ENCODE data around the gene PADI3. TPM values are rescaled to one million over a fixed set of nuclear protein-coding genes. Genes with fewer than 3 reads are reported as not detected.
A peak's percentile ranks its signal among the peaks of the same experiment; 100 is the strongest.

Gene PADI3
- total RNA-seq, 2 donors from 2014 or later, result not detected

DNA sequence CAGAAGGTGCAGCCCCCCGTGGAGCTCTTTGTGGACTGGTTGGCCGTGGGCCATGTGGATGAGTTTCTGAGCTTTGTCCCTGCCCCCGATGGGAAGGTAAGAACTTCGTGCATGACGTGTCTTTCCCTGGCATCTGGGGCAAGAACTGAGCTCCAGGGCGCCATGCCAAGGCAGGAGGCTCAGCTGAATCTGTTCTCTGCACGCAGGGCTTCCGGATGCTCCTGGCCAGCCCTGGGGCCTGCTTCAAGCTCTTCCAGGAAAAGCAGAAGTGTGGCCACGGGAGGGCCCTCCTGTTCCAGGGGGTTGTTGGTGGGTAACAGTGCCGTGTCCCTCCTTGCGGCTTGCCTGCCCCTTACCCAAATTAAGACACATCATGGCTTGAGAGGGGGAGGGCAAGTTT is 27.7 kb downstream of the PADI3 start:
- H3K4me1 ChIP-seq, result peaks cover 22% of the 10 kb centered on the region
- intact Hi-C loops (cut with DNase I), result no loop called here
- no peak for TF ChIP-seq POLR2A (IDR thresholded peaks at IDR 0.05)
- TF ChIP-seq, protein P1, sequence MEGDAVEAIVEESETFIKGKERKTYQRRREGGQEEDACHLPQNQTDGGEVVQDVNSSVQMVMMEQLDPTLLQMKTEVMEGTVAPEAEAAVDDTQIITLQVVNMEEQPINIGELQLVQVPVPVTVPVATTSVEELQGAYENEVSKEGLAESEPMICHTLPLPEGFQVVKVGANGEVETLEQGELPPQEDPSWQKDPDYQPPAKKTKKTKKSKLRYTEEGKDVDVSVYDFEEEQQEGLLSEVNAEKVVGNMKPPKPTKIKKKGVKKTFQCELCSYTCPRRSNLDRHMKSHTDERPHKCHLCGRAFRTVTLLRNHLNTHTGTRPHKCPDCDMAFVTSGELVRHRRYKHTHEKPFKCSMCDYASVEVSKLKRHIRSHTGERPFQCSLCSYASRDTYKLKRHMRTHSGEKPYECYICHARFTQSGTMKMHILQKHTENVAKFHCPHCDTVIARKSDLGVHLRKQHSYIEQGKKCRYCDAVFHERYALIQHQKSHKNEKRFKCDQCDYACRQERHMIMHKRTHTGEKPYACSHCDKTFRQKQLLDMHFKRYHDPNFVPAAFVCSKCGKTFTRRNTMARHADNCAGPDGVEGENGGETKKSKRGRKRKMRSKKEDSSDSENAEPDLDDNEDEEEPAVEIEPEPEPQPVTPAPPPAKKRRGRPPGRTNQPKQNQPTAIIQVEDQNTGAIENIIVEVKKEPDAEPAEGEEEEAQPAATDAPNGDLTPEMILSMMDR (IDR thresholded peaks at IDR 0.05), result no peak
- 65 to 88% methylated on average over 8 to 11 of the region's 11 CpGs for WGBS, 2 donors
- no peak overlapping the region for H3K4me3 ChIP-seq
- ATAC-seq, result no peak
- peak in 3 of 4 donors; percentile 18 to 61 (median 37) for DNase-seq
- H3K27me3 ChIP-seq, result no peaks in the 10 kb centered on the region
- no peak overlapping the region for H3K27ac ChIP-seq
- H3K36me3 ChIP-seq (replicated peaks in 1 of 2; ENCODE audit: insufficient read depth in 1 of 2, low read depth in 2 of 2), result no peaks in the 10 kb centered on the region
- H3K9me3 ChIP-seq, result no peaks in the 10 kb centered on the region

DNA sequence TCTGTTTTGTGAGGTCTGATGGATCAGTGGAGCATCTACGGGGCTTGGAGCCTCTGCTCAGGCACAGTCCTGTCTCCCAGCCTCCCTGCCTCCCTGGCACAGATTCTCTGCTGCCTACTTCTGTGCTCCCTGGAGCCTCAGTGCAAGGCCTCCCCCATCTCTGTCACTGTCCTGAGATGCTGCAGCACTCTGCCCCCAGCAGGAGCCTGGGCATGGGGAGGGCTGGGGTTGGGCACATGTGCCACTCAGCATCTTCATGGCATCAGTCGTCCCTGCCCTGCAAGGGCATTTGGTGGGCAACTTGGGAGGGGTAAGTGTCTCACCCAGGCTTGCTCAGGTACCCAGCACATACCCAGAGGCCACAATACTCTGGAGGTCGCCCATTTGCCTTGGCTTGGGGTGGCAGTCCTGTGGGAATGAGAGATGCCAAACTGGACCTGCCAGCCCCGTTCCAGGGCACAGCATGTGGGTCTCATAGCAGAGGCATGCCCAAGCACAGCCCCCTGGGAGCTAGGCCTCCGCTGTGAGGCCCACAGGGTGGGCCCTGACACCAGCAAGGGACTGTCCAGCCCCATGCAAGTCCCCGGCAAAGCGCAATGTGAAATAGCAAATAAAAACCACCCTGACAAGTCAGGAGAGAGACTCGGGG is 28.7 kb downstream of the PADI3 start:
- peak overlapping the region in 2 of 4 donors; percentile 57 to 70 for H3K27ac ChIP-seq
- ATAC-seq, result no peak
- no peak for TF ChIP-seq POLR2A (IDR thresholded peaks at IDR 0.05)
- TF ChIP-seq, protein P1 (IDR thresholded peaks at IDR 0.05), result no peak
- 84 to 86% methylated on average over 6 to 7 of the region's 8 CpGs for WGBS, 2 donors
- H3K36me3 ChIP-seq (replicated peaks in 1 of 2; ENCODE audit: insufficient read depth in 1 of 2, low read depth in 2 of 2), result no peaks in the 10 kb centered on the region
- H3K9me3 ChIP-seq, result no peaks in the 10 kb centered on the region
- DNase-seq, result peak in 1 of 4 donors; percentile 7
- intact Hi-C loops (cut with DNase I), result no loop called here
- H3K4me1 ChIP-seq, result peaks cover 22% of the 10 kb centered on the region
- no peaks in the 10 kb centered on the region for H3K27me3 ChIP-seq
- H3K4me3 ChIP-seq, result no peak overlapping the region

DNA sequence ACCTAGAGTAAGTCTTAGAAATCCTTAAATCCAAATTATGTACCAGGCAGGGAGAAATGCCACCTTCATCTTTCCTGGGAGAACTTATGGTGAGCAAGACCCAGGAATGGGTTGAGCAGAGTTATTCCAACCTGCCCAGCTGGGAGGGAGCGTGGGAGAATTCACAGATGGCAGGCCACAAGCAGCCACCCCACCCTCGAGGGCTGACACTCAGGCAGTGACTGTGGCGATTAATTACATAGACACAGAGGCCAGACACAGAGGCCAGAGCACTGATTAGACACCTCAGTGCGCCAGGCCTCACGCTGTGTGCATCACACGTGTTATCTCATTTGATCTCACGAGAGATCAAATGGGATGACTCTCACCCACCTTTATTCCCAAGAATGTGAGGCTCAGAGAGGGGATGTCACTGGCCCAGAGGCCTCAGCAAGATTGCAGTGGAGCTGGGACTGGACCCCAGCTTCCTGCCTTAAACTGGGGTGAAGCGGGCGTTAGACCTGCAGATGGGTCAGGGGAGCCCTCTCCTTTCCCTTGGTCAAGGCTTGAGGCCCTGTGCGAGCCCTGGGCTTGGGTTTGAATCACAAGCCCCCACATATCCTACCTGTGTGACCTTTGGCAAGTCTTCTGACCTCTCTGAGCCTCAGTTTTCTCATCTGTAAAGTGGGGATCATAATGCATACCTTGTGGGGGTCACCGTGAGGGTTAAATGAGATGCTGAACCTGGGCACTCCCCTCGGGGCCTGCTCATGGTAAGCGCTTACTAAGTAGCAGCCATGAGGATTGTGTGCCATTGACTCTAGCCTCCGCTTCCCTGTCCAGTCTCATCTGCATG is 30.3 kb downstream of the PADI3 start:
- intact Hi-C loops (cut with DNase I), result no loop called here
- Histone ChIP-seq H3K27ac (peak overlapping the region; percentile 33 to 70 (median 63)), H3K4me3 (no peak overlapping the region), H3K4me1 (peaks cover 22% of the 10 kb centered on the region), H3K36me3 (replicated peaks in 1 of 2; ENCODE audit: insufficient read depth in 1 of 2, low read depth in 2 of 2) (no peaks in the 10 kb centered on the region), H3K27me3 (no peaks in the 10 kb centered on the region), H3K9me3 (no peaks in the 10 kb centered on the region)
- no peak for TF ChIP-seq POLR2A (IDR thresholded peaks at IDR 0.05)
- TF ChIP-seq, protein P1 (IDR thresholded peaks at IDR 0.05), result no peak
- 63 to 71% methylated on average over 5 to 14 of the region's 14 CpGs for WGBS, 2 donors
- ATAC-seq, result peak; percentile 96
- peak; percentile 91 to 94 (median 92) for DNase-seq

DNA sequence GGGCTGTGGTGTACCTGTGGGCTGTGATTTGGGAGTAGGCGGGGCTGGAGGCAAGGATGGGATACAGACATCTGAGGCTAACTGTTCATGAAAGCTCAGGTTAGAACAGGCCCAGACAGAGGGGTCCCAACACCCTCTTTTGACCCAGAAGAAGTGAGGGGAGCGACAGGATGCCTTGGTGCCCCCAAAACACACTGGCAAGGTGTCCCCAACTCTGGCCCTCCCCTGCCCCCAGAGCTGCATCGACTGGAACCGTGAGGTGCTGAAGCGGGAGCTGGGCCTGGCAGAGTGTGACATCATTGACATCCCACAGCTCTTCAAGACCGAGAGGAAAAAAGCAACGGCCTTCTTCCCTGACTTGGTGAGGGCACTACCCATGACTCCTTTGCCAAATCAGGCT is 31.5 kb downstream of the PADI3 start:
- Histone ChIP-seq H3K4me3 (no peak overlapping the region), H3K4me1 (peaks cover 22% of the 10 kb centered on the region), H3K27me3 (no peaks in the 10 kb centered on the region), H3K27ac (no peak overlapping the region), H3K36me3 (replicated peaks in 1 of 2; ENCODE audit: insufficient read depth in 1 of 2, low read depth in 2 of 2) (no peaks in the 10 kb centered on the region), H3K9me3 (no peaks in the 10 kb centered on the region)
- intact Hi-C loops (cut with DNase I), result no loop called here
- TF ChIP-seq POLR2A (IDR thresholded peaks at IDR 0.05), result no peak
- TF ChIP-seq, protein P1 (IDR thresholded peaks at IDR 0.05), result no peak
- WGBS, 2 donors, result 87% methylated on average over 7 of the region's 7 CpGs
- ATAC-seq, result no peak
- DNase-seq, result peak in 1 of 4 donors; percentile 9

All from body of pancreas (tissue), 4 donors.